Memory B cell (primary cell): ENCODE data around the gene SYNPO.

Source experiments
- ATAC-seq: fragments of 150-1000 bp; cut with Tn5 transposase; 2 replicates; pipeline ENCODE4 v1.10.0; 2021; ENCODE audit warnings: low read depth, mild to moderate bottlenecking, moderate library complexity
- DNase-seq, 2 donors: peaks; one replicate each; pipeline ENCODE4 v3.0.0; 2022; ENCODE audit warnings: low spot score in 2 of 2
- H3K27ac Mint-ChIP-seq: one replicate; pipeline ENCODE4 v1.8.0; 2022; ENCODE audit warnings: mild to moderate bottlenecking, moderate library complexity, mixed read lengths
- H3K27me3 Mint-ChIP-seq: one replicate; pipeline ENCODE4 v1.8.0; 2022; ENCODE audit warnings: mixed read lengths
- H3K36me3 Mint-ChIP-seq: one replicate; pipeline ENCODE4 v1.8.0; 2022; ENCODE audit warnings: mild to moderate bottlenecking, mixed read lengths
- H3K4me1 Mint-ChIP-seq: one replicate; pipeline ENCODE4 v1.8.0; 2022; ENCODE audit warnings: mixed read lengths
- H3K4me3 Mint-ChIP-seq: one replicate; pipeline ENCODE4 v1.8.0; 2022; ENCODE audit warnings: mild to moderate bottlenecking, moderate library complexity, mixed read lengths
- H3K9me3 Mint-ChIP-seq: one replicate; pipeline ENCODE4 v1.8.0; 2022; ENCODE audit warnings: mixed read lengths

SYNPO gene

GRCh38 chr5:150647275-150648251 lies 7.1 kb downstream of the SYNPO start:
- Mint-ChIP-seq H3K27me3 (no peaks in the 10 kb centered on the region), H3K4me3 (no peak overlapping the region), H3K4me1 (peaks cover 11% of the 10 kb centered on the region), H3K27ac (peak overlapping the region; percentile 4), H3K36me3 (peaks cover 23% of the 10 kb centered on the region), H3K9me3 (no peaks in the 10 kb centered on the region)
- DNase-seq = no peak
- ATAC-seq = no peak

GRCh38 chr5:150648294-150649107 lies 8.0 kb downstream of the SYNPO start:
- Mint-ChIP-seq H3K36me3 (peaks cover 23% of the 10 kb centered on the region), H3K4me1 (peaks cover 9% of the 10 kb centered on the region), H3K27ac (no peak overlapping the region), H3K4me3 (no peak overlapping the region), H3K27me3 (no peaks in the 10 kb centered on the region), H3K9me3 (no peaks in the 10 kb centered on the region)
- DNase-seq (no peak), ATAC-seq (no peak)

GRCh38 chr5:150649108-150650020 lies 8.9 kb downstream of the SYNPO start:
- Mint-ChIP-seq H3K36me3 (peaks cover 23% of the 10 kb centered on the region), H3K4me1 (peaks cover 12% of the 10 kb centered on the region), H3K27ac (no peak overlapping the region), H3K4me3 (no peak overlapping the region), H3K27me3 (no peaks in the 10 kb centered on the region), H3K9me3 (no peaks in the 10 kb centered on the region)
- ATAC-seq = no peak
- no peak for DNase-seq

GRCh38 chr5:150650021-150651006 lies 9.9 kb downstream of the SYNPO start:
- no peak overlapping the region for H3K4me3 Mint-ChIP-seq

GRCh38 chr5:150651382-150651781 lies 10.9 kb downstream of the SYNPO start:
- Mint-ChIP-seq H3K36me3 (peaks cover 23% of the 10 kb centered on the region), H3K4me3 (no peak overlapping the region), H3K9me3 (no peaks in the 10 kb centered on the region), H3K4me1 (peaks cover 12% of the 10 kb centered on the region), H3K27me3 (no peaks in the 10 kb centered on the region), H3K27ac (peak overlapping the region; percentile 18)
- ATAC-seq (no peak), DNase-seq (no peak)

More at GRCh38 chr5:150650021-150651006, 9.9 kb downstream of the SYNPO start:
- Mint-ChIP-seq H3K36me3 (peaks cover 23% of the 10 kb centered on the region), H3K4me1 (peaks cover 12% of the 10 kb centered on the region), H3K9me3 (no peaks in the 10 kb centered on the region), H3K27ac (peak overlapping the region; percentile 18), H3K27me3 (no peaks in the 10 kb centered on the region)
- DNase-seq = no peak
- ATAC-seq = no peak

- H3K9me3 Mint-ChIP-seq = no peaks in the 10 kb centered on the region
- H3K27me3 Mint-ChIP-seq = no peaks in the 10 kb centered on the region
- DNase-seq (no peak), ATAC-seq (no peak)
- H3K4me1 Mint-ChIP-seq = peaks cover 12% of the 10 kb centered on the region
- no peak overlapping the region for H3K27ac Mint-ChIP-seq
- peaks cover 23% of the 10 kb centered on the region for H3K36me3 Mint-ChIP-seq
- H3K4me3 Mint-ChIP-seq = no peak overlapping the region
Observed at GRCh38 chr5:150651924-150652671, 11.6 kb downstream of the SYNPO start.

- H3K27ac Mint-ChIP-seq = peak overlapping the region; percentile 45
- no peak for ATAC-seq
- H3K4me1 Mint-ChIP-seq = peaks cover 21% of the 10 kb centered on the region
Observed at GRCh38 chr5:150653145-150653761, 12.8 kb downstream of the SYNPO start.

GRCh38 chr5:150653762-150654556 lies 13.5 kb downstream of the SYNPO start:
- Mint-ChIP-seq H3K4me1 (peaks cover 21% of the 10 kb centered on the region), H3K27ac (peak overlapping the region; percentile 59), H3K4me3 (no peak overlapping the region), H3K27me3 (no peaks in the 10 kb centered on the region), H3K9me3 (no peaks in the 10 kb centered on the region), H3K36me3 (peaks cover 8% of the 10 kb centered on the region)
- ATAC-seq = no peak
- DNase-seq = no peak

More at GRCh38 chr5:150653145-150653761, 12.8 kb downstream of the SYNPO start:
- H3K27me3 Mint-ChIP-seq = no peaks in the 10 kb centered on the region
- H3K36me3 Mint-ChIP-seq = peaks cover 15% of the 10 kb centered on the region
- DNase-seq = no peak
- no peaks in the 10 kb centered on the region for H3K9me3 Mint-ChIP-seq
- H3K4me3 Mint-ChIP-seq = no peak overlapping the region

- H3K27ac Mint-ChIP-seq = no peak overlapping the region
- DNase-seq = no peak
- peaks cover 2% of the 10 kb centered on the region for H3K36me3 Mint-ChIP-seq
- H3K4me3 Mint-ChIP-seq = no peak overlapping the region
- no peak for ATAC-seq
- H3K9me3 Mint-ChIP-seq = no peaks in the 10 kb centered on the region
- H3K4me1 Mint-ChIP-seq = peaks cover 21% of the 10 kb centered on the region
- no peaks in the 10 kb centered on the region for H3K27me3 Mint-ChIP-seq
Observed at GRCh38 chr5:150655221-150655620, 14.8 kb downstream of the SYNPO start.

- Mint-ChIP-seq H3K27me3 (peaks cover 3% of the 10 kb centered on the region), H3K4me3 (peak overlapping the region; percentile 90), H3K27ac (no peak overlapping the region), H3K36me3 (no peaks in the 10 kb centered on the region), H3K9me3 (no peaks in the 10 kb centered on the region), H3K4me1 (peaks cover 15% of the 10 kb centered on the region)
- DNase-seq (peak; percentile 86 to 88), ATAC-seq (peak; percentile 90)
Observed at GRCh38 chr5:150656191-150657132, 16.0 kb downstream of the SYNPO start.
